Renal pelvis (tissue), 4 donors: ENCODE results near the gene ZBTB40. TPM values are rescaled to one million over a fixed set of nuclear protein-coding genes. Genes with fewer than 3 reads are reported as not detected.
A peak's percentile ranks its signal among the peaks of the same experiment; 100 is the strongest.

Experiments used
- DNase-seq: peaks from one replicate; pipeline ENCODE4 v3.0.0-alpha.2; 2013
- polyA plus RNA-seq, 3 donors: library from polyadenylated mRNA; unstranded; fragments of 120-200 nt; gene quantifications; one replicate each; pipeline ENCODE4 v1.2.1, GENCODE V29; 2013; ENCODE audit not compliant: insufficient read length in 3 of 3

The ZBTB40 gene
- polyA plus RNA-seq, 3 donors: 19.0 to 23.6 (median 23.3) TPM

DNA sequence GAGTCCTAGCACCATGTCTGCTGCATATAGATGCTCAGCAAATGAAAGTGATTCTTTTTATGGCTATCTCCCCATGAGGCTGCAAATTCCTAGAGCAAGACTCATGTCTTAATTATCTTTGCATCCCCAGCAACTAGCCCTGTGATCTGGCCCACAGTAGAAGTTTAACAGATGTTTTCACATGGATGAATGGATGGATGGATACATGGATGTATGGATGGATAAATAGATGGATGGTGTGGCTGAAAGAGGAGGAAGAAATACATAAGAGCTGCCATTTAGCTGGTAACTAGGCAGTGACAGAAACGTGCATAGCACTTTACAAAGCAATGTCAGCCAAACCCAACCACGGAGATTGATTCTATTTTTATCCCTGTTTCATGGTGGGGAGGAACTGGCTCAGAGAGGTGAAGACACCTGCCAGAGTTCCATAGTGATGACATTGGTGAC lies 32.7 kb upstream of the ZBTB40 start:
- DNase-seq: peak; percentile 31

DNA sequence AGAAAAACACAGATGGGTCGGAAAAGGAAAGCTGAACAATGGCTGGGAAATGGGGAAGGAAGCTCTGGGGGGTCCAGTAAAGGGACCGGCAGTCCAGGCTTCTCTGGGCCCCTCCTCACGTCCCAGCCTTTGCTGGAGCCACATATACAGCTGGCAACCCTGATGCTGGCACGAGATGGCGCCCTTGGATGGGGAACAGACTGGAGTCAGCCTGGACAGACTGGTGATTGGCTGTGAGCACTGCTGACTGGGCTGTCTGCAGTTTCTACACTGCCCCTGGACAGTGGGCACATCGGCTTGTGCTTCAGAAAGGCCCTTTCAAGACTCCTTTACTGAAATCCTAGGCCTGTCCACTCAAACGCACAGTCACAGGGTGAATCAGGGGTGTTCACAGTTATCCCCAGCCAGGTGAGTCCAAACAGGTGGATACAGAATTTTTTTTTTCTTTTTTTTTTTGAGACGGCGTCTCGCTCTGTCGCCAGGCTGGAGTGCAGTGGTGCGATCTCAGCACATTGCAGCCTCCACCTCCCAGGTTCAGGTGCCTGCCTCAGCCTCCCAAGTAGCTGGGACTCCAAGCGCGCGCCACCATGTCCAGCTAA lies 31.1 kb upstream of the ZBTB40 start:
- DNase-seq: peak; percentile 76

DNA sequence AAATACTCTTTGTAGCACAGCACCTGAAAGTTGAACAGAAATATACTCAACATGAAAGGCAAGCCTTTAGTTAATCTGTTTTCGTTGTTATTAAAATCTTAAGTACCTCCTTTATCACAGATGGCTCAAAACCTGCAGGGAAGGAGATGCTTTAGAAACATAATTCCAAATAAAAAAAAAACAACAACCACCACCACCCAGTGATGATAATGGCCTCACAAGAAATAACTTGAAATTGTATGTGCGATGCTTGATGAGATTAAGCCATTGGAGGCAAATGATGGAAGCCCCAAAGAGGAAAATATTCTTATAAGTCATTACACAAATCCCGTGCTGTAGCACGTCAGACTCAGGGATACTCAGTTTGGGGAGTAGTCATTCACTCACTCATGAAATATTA lies 24.9 kb upstream of the ZBTB40 start:
- no peak for DNase-seq

DNA sequence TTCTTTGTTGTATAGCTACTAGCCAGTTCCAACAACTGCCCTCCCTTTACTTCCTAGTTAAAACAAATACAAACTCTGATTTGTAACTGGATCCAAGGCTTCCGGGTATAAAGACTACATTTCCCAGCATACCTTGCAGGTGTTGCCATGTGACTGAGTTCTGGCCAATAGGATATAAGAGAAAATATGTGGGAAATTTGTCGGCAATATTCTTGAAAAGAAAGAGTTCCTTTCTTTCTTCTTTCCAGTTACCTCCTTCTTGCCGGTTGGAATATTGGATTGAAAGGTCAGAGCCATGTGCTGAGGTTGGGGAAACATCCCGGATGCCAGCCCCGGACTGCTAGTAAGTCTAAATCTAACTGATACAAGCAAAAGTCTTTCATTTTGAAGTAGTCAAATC lies 23.0 kb upstream of the ZBTB40 start:
- DNase-seq: peak; percentile 54

DNA sequence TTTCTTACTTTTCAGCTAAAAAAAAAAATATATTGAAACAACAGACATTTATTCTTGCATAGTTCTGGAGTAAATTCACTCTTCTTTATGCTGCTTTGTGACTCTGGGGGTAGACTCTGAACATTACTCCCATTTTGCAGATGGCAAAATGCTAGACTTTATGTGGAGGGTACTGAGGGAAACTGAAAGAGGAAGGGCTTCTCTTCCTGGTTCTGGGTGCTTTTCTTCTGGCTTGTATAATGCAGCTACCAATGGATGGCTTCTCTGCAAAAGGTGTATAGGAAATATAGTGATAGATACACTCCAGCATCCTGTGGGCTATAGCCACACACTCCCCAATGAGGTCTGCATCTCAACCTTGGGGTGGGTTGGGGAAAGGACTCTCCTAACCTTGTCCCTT lies 19.7 kb upstream of the ZBTB40 start:
- no peak for DNase-seq

DNA sequence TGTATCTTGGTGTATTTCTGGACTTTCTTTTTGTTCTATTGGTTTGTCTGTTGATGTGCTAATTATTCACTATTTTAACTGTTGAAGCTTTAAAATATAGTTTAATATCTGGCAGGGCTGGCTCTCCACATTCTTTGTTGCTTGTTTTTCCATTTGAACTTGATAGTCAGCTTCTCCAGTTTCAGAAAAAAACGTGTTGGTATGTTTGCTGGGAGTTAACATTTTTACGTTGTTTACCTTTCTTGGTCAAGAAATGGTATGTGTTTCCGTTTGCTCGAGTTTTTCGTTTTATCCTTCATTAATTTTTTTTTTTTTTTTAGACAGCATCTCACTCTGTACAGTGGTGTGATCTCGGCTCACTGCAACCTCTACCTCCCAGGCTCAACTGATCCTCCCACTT lies 16.9 kb upstream of the ZBTB40 start:
- DNase-seq: no peak

DNA sequence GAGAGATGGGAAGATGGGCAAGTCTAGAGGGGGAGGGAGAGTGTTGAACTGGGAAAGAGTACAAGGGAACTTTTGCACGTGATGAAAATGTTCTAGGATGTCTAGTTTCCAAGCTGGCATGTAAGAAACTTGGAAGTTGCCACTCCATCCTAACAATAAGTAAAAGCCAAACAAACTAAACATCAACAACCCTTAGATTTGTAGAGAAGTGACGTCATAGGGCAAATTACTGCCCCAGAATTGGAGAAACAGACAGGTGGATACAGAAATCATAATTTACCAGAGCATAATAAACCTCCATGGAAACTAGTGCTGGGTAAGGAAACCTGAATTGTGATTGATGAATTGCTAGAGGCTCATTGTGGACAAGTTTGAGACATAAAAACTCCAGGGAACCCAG lies 14.7 kb upstream of the ZBTB40 start:
- no peak for DNase-seq

DNA sequence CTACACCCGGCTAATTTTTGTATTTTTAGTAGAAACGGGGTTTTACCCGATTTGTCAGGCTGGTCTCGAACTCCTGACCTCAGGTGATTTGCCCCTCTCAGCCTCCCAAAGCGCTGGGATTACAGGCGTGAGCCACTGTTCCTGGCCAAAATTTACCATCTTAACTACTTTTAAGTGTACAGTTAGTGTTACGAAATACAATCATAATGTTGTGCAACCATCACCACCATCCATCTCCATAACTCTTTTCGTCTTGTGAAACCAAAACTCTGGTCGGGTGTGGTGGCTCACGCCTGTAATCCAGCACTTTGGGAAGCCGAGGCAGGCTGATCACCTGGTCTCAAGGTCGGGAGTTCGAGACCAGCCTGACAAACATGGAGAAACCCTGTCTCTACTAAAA lies 14.1 kb upstream of the ZBTB40 start:
- DNase-seq: no peak

DNA sequence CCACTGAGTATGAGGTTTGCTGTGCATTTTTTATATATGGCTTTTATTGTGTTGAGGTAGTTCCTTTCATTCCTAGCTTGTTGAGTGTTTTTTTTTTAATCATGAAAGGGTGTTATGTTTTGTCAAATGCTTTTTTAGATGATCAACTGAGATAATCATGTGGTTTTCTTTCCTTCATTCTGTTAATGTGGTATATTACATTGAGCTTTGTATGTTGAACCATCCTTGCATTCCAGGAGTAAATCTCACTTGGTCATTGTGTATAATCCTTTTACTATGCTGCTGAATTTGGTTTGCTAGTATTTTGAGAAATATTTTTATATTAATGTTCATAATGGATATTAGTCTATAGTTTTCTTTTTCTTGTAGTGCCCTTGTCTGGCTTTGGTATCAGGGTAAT lies 11.1 kb upstream of the ZBTB40 start:
- no peak for DNase-seq

DNA sequence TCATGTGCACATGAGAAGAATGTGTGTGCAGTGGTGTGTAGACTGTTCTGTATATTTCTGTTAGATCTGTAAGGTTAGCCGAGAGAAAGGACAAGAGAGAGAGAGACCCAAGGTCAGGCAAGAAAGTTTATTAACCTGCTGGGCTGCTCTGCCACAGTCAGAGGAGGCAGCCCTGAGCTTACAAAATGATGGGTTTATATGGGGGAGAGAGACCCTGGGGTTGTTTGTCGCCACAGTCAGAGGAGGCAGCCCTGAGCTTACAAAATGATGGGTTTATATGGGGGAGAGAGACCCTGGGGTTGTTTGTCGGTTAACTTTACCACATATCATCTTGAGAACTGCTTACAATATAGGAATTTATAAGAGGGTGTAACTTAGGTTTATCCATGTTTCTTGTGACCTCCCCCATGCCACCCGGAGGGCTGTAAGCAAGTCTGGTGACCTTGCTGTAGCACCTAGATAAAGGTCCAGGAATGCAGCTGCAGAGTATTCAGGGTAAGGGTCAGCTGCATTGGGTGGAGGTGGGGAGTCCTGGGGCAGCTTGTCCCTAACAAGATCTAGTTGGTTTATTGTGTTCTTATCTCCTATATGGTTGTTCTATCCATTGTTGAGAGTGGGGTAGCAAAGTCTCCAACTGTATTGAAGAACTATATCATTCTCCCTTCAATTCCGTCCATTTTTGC lies 9.3 kb upstream of the ZBTB40 start:
- no peak for DNase-seq

DNA sequence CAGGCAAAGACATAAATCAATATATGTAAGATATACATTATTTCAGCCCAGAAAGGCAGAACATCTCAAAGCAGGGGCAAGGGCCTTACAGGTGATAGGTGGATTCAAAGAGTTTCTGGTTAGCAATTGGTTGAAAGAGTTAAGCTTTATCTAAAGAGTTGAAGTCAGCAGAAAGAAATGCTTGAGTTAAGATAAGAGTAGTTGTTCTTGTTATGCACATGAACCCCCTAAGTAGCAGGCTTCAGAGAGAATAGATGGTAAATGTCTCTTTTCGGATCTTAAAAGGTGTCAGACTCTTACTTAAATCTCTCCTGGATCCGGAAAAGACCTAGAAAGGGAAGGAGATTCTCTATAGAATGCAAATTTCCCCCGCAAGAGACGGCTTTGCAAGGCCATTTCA lies 8.3 kb upstream of the ZBTB40 start:
- DNase-seq: no peak

DNA sequence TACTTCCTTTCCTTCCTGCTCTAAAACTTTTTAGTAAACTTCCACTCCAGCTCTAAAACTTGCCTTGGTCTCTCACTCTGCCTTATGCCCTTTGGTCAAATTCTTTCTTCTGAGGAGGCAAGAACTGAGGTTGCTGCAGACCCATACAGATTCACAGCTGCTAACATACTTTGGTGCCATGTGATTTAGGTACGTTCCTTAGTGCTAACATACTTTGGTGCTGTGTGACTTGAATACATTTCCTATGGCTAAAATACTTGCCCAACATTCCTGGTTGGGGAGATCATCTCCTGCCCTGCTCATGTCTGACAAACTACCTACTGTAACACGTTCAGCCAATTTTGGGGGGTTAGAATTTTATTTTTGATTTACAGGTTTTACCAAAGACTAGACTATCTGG lies 6.8 kb upstream of the ZBTB40 start:
- no peak for DNase-seq

DNA sequence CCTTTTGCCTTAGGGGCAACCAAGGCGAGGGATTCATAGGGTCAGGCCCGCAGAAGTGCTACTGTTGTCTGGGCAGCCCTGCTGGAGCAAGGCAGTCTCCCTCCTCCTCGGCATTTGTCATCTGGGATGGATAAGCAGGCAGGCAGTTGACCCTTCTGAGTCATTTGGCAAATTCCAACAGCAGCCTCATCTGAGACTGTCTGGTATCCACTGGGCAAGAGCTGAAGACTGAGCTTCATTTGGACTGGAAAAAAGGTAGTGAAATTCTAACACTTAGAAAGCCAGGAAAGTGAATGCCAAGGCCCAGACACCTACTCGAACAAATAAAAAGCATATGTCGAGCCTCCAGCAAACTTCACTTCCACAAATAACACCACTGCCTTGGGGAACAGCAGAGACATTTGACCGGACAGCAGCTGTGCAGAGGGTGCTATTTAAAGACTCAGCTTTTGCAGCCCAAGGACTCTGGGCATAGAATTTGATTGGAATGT lies 4.0 kb upstream of the ZBTB40 start:
- DNase-seq: no peak

DNA sequence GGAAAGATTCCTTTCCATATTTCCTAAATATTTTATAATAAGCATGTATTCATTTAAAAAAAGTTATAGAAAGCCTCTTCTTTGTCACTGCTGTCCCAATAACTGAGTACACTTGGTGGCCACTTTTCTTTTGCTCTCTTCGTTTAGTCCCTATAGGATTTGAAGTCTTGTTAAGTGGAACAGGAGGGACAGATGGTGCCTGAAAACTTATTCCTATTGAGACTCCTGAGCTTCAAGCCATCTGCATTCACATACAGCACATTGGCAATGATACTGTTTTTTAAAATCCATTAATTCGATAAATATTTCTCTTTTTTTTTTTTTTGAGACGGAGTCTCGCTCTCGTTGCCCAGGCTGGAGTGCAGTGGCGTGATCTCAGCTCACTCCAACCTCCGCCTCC lies 2.0 kb upstream of the ZBTB40 start:
- no peak for DNase-seq

DNA sequence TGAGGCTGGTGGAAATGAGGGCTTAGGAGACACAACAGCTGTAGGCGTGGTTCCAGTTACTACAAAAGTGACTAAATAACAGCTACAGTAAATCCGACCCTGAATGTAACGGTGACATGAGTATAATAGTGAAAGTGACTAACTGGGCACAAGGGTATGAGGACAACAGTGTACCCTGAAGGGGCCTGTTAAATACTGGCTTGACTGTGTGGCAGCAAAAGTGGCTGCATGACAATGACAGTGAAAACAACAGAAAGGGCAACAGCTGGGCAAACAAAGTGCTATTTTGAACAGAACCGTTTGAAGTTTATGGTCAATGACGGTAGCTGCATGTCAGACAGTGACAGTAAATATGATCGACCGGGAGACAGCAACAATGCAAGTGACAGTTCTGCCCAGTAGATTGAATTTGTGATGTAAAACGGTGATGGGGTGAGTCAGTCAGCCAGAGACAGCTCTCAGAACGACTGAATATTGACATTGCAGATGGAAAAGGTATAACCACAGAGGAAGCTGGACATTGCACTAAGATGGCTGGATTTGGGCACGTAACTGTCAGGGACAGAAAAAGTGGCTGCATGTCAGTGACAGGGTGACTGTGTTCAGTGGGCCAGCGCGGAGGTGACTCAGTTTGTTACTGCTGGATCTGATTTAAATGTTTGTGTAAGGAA lies 1.2 kb upstream of the ZBTB40 start:
- no peak for DNase-seq

DNA sequence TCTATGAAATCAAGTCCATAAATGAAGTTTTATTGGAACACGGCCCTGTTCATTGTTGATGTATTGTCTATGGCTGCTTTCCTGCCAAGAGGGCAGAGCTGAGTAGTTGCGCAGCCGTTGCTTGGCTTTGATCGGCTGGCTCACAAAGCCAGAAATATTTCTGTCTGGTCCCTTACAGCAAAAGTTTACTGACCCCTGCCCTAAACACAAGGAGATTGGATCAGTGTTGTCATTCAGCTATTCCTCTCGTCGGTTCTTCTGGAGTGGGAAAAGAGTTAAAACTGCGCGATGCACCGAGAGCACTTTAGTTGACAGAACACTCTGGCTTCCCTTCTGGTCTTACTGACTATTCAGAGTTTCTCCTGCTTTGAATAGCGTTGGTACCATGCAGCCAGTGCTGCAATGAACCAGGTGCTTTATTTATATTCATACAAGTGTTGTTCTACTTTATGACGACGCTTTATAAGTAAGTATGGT lies 868 bp downstream of the ZBTB40 start:
- DNase-seq: peak; percentile 57

DNA sequence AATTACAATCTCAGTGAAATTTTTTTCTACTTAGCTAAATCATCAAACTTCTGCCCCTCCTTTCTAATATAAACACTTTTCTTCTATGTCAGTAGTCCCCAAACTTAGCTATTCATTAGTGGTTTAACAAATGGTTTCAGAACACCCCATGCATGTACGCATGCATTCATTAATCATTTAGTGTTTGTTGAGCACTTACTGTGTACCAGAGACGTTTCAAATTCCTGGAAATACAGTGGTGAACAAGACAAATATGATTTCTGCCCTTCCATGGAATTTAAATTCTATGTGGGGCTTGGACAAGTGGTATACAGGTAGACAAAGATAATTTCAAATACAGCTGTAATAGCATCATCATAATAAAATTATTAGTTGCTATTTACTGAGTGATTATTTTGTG lies 1.5 kb downstream of the ZBTB40 start:
- no peak for DNase-seq

DNA sequence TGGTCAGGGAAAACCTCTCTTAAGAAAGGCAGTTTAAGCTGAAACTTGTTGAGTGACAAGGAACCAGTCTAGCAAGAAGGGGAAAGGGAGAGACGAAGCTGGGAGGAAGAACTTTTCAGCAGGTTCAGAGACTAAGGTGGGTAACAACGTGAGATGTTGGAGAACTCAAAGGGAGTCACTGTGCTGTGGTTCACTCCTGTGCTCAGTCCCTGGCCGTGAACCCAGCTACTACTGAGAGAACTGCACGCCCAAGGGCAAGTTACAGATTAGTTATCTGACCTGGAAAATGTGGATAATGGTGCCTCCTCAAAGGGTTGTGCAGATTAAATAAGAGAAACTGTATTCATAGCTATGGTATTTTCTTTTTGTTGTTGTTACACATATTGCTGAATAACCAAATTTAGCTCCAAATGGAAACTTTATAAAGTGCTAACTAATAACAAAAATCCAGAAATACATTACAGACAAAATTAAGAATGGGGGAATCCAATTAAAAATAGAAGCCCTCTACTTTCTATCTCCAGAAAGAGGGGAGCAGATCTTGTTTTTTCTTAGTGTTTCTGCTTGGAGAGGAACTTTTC lies 2.9 kb downstream of the ZBTB40 start:
- no peak for DNase-seq

DNA sequence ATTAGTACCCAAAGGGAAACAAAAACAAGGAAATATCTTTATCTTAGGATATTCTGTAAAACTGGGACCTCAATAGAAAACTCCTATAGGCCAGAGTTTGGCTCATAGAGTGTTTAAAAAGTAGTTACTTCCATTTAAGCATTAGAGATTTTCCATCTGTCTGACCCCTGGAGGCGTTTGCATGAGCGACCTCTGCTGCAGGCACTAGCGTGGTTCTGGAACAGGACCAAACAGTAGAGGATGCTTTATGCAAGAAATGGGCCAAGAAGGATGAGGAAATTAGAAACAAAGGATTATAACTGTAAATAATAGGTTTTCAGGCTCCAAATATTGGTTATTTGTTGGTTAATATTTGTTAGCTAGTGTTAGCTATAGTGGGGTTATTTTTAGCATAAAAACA lies 5.7 kb downstream of the ZBTB40 start:
- DNase-seq: peak; percentile 65

DNA sequence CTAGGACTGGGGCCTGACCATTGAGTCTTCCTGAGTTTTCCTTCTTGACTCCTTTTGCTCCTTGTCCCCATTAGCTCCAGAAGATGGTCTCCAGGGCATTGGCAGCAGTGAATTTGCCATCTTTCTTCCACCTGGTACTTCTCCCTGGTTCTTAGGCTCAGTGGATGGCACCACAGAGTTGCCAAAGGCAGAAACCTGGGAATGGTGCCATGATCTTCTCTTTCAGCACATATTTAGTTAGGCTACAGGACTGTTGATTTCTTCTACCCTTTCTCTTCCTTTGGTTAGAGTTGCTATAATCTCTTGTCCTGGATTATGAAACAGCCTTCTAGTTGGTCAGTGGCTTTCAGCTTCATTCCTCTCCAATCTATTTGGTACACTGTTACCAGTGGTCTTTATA lies 6.2 kb downstream of the ZBTB40 start:
- DNase-seq: no peak

DNA sequence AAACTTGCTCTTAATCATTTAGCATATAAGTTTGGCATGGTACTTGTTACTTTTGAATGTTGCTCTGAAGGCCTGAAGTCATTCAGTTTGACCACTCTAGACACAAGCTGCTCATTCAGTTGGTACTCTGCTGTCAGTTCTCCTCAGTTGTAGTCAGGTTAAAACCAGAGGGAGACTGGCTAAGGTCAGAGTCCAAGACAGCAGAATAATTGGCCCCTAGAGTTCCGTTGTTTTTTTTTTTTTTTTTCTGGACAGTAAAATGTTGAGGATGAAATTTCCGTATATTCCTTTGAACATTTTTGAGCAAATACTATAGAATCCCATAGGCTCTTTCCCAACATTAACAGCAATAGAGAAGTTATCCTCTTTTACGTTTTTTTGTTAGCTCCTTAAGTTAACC lies 9.4 kb downstream of the ZBTB40 start:
- no peak for DNase-seq

DNA sequence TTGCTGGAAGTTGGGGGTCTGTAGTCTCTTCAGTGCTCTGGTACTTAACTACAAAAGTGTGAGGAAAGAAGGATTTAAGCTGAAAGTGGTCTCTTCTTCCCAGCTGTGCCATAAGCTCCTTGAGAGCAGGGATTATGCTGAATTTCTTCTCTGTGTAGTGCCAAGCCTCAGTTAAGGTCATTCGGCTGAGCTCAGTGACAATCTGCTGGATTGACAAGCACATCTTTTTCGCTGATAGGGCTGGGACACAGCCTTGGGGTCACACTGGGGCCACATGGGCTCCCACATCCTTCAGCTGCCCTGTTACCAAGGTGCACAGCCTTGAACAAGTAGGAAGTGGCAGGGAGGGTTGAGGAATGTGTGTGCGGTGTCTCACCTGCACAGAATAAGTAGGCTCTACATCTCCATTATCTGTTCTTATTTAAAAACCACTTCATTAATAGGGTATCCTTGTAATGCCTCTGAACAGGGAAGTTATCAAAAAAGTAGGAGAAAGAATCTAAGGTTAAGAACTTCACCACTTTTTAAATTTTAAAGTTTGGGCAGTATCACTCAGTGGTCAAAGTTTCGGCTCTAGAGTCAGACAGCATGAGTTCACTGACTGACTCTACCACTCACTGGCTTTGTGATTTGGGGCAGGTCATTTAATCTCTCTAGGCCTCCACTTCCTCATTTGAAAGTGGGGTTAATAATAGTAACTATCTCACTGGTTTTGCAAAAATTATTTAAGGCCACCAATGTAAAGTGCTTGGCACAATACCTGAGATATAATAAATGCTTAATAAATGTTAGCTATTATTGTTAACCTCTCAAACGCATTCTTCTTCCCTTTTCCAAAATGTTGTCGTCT lies 10.3 kb downstream of the ZBTB40 start:
- DNase-seq: no peak
